Tibial artery (tissue), 4 donors: ENCODE measurements around the gene ELP5.
"Not testable (repeated sequence)": the region's sequence is repeated elsewhere in the genome, so short reads cannot be mapped to it uniquely, and the experiment has no call there.

Experiments used
- DNase-seq, 2 donors: peaks; one replicate each; pipeline ENCODE4 v3.0.0-alpha.2; 2019
- H3K27ac ChIP-seq, 2 donors: fragments of 200-600 bp; sonication (generic) in 1 of 2; 1 replicate in 1 of 2; 2 replicates in 1 of 2; pipeline ENCODE4 v1.5.1; 2018 to 2019; ENCODE audit warnings: mild to moderate bottlenecking in 1 of 2
- H3K27me3 ChIP-seq, 2 donors: fragments of 200-600 bp; sonication (generic) in 1 of 2; one replicate each; pipeline versions ENCODE4 v1.5.1 to v1.6.0; 2016 to 2019
- H3K36me3 ChIP-seq, 3 donors: fragments of 200-600 bp; sonication (generic) in 2 of 3; one replicate each; pipeline ENCODE4 v1.5.1; 2016 to 2019; ENCODE audit warnings: mild to moderate bottlenecking in 2 of 3
- H3K4me1 ChIP-seq, 4 donors: fragments of 200-600 bp; sonication (generic) in 2 of 4; 1 replicate in 3 of 4; 2 replicates in 1 of 4; pipeline ENCODE4 v1.5.1; 2016 to 2019
- H3K4me3 ChIP-seq, 2 donors: fragments of 200-600 bp; sonication (generic) in 1 of 2; 1 replicate in 1 of 2; 2 replicates in 1 of 2; pipeline ENCODE4 v1.5.1; 2018 to 2019; ENCODE audit warnings: mild to moderate bottlenecking in 2 of 2
- H3K9me3 ChIP-seq, 3 donors: fragments of 200-600 bp; sonication (generic) in 1 of 3; one replicate each; pipeline ENCODE4 v1.5.1; 2016 to 2019
- intact Hi-C: fragments of 100-400 bp; cut with DNase I; formaldehyde crosslinking; loops from one replicate; pipeline ENCODE4 v1.15.0; 2023; ENCODE audit warnings: low total_unique reads
- TF ChIP-seq, protein P1 (sequence below), 2 experiments: fragments of 200-600 bp in 1 of 2; fragments of 450-650 bp in 1 of 2; IDR thresholded peaks; one replicate each; pipeline ENCODE4 v1.5.1; 2017 to 2019; ENCODE audit warnings: antibody characterized with exemption in 2 of 2, mild to moderate bottlenecking in 1 of 2, moderate library complexity in 1 of 2

Gene ELP5

DNA sequence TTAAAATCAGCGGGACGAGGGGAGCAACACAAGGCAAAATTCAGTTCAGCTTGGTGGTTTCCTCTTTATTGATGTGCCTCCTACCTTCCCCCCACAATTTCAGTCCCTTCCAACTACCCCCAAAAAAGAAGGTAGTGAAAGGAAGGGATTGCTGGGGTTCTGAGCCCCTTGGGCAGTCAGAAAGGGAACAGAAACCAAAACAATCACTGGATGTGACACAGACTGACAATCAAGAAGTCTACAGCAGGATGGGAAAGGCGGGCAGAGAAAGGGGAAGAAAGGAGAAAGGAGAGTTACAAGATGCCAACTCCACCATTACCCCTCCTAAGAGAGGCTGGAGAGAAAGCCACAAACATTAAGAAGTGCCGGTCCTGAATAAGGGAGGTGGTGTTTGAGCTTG, 11.6 kb upstream of the ELP5 start:
- intact Hi-C loops, result no loop called here
- peak overlapping the region; percentile 73 to 77 for H3K4me3 ChIP-seq
- no peaks in the 10 kb centered on the region for H3K9me3 ChIP-seq
- H3K27ac ChIP-seq, result peak overlapping the region; percentile 95 to 97
- no peaks in the 10 kb centered on the region for H3K27me3 ChIP-seq
- peaks cover 12 to 44% (median 38%) of the 10 kb centered on the region in 3 donors for H3K36me3 ChIP-seq
- TF ChIP-seq, protein P1, sequence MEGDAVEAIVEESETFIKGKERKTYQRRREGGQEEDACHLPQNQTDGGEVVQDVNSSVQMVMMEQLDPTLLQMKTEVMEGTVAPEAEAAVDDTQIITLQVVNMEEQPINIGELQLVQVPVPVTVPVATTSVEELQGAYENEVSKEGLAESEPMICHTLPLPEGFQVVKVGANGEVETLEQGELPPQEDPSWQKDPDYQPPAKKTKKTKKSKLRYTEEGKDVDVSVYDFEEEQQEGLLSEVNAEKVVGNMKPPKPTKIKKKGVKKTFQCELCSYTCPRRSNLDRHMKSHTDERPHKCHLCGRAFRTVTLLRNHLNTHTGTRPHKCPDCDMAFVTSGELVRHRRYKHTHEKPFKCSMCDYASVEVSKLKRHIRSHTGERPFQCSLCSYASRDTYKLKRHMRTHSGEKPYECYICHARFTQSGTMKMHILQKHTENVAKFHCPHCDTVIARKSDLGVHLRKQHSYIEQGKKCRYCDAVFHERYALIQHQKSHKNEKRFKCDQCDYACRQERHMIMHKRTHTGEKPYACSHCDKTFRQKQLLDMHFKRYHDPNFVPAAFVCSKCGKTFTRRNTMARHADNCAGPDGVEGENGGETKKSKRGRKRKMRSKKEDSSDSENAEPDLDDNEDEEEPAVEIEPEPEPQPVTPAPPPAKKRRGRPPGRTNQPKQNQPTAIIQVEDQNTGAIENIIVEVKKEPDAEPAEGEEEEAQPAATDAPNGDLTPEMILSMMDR (IDR thresholded peaks at IDR 0.05), result no peak
- H3K4me1 ChIP-seq, result peaks cover 0 to 46% (median 31%) of the 10 kb centered on the region in 4 donors
- DNase-seq, result no peak

DNA sequence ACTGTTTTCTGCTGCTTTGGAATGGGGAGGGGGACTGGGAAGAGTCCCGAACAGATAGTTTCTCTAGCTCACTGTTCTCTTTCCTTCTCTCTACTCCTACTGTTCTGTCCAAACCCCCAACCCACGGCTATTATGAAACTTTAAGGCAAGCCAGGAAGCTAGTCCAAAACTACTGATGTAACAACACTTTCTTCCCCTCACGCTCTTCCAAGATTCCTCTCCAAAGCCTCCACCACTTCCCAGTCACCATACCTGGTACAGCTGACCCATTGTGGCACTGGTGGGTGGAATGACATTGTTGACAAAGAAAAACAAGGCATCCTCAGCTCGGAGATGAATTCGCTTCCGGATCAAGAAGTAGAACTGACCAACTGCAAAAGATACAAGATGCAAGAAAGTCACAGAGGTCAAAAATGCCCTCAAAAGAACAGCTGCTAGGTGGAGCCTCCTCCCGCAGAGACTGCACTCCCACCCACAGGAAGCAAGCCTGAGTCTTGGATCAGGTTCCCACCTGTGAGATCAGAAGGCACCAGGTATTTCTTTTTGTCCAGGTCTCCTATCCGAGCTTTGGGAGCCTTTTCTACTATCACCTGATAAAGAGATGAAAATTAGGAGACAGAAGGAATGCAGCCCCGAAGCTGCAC, 10.8 kb upstream of the ELP5 start:
- TF ChIP-seq, protein P1 (IDR thresholded peaks at IDR 0.05), result no peak
- Histone ChIP-seq H3K9me3 (no peaks in the 10 kb centered on the region), H3K27me3 (no peaks in the 10 kb centered on the region), H3K4me1 (peaks cover 0 to 43% (median 31%) of the 10 kb centered on the region in 4 donors), H3K36me3 (peaks cover 18 to 44% (median 38%) of the 10 kb centered on the region in 3 donors), H3K4me3 (peak overlapping the region; percentile 73 to 77), H3K27ac (peak overlapping the region; percentile 95 to 97)
- DNase-seq, result no peak
- intact Hi-C loops, result no loop called here

DNA sequence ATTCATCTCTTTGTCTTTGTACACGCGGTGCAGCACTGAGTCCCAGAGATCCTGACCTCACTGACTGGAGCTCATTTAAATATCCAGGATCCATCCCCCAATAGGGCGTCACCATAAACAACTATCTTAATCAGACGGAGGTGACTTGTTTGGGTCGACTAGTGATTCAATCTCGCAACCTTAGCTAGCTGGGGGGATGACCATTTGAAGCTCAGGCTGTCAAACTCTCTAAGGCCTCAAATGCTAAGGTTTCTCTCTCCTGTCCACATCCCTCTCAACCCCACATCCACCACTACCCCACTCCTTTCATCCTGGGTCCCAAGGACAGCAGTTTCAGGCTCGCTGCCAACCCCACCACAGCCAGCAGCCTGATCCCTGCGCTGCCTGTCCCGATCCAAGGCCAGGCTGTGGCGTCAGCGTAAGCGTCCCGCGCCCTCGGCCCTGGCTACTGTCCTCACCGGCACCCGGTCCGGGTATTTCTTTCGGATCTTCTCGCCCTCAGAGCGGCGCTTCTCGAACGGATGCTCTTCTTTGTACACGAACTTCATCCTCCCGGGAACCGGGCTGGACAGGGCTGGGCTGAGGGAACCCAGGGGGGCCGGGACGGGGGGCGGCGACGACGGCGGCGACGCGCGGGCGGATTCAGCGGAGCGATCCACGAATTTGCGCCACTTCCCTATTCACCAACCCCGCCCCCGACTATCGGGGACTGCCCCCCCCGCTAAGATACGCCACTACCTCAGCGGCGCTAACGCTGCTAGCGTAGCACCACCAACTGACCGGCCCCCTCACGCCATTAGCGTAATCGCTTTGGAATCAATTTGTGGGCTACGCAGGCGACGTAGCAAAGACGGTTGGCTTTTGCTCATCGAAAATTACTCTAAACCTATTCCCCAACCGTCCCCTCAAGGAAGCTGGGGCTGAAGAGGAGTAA, 10.0 kb upstream of the ELP5 start, which contains the start of gene GABARAP:
Gene GABARAP (minus strand): TSS at position 667 of the 934 bp plus-strand sequence. CDS start 119 bp downstream, at position 548.
- peak; percentile 94 to 97 for DNase-seq
- Histone ChIP-seq H3K4me1 (peaks cover 0 to 39% (median 29%) of the 10 kb centered on the region in 4 donors), H3K27ac (peak within 1 kb of the TSS; percentile 95 to 97), H3K27me3 (no peaks in the 10 kb centered on the region), H3K4me3 (peak within 1 kb of the TSS; percentile 73 to 77), H3K9me3 (no peaks in the 10 kb centered on the region), H3K36me3 (peaks cover 25 to 45% (median 43%) of the 10 kb centered on the region in 3 donors)
- TF ChIP-seq, protein P1 (IDR thresholded peaks at IDR 0.05), result no peak
- intact Hi-C loops, result no loop called here

DNA sequence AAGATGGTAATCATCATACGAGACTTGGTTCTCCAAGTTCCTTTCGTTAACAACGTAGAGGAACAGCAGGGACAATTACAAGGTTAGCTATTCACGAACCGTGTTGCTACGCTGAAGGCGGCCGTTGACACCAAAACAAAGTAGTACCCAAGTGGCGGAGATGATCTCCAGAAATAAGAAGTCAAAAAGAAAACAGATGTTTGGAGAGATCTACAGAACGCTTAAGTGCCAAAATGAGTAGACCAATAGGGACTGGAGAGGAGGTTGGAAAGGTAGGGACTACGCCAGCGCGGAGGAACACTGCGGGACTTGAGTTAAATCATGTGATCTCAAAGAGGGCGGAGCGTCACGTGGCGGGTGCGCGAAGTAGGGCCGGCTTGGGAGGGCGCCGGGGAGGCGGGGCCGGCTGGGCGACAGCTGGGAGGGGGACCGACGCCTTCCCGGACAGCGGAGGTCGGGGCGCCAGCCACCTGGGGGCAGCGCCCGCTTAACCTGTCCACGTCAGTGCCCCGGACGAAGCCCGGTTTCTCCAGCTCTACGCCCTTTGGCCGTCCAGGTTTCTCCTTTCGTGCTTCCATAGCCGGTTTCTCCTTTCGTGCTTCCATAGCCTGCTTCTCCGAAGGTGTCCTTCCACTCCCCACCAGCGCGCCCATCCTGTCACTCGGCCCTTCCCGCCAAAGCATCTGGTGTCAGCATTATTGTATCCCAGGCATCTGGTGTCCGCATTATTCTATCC, 9.1 kb upstream of the ELP5 start:
- peak overlapping the region; percentile 73 to 77 for H3K4me3 ChIP-seq
- H3K27ac ChIP-seq, result peak overlapping the region; percentile 95 to 97
- H3K36me3 ChIP-seq, result peaks cover 25 to 46% (median 45%) of the 10 kb centered on the region in 3 donors
- peak; percentile 95 to 97 for DNase-seq
- intact Hi-C loops, result no loop called here
- H3K4me1 ChIP-seq, result peaks cover 0 to 32% (median 23%) of the 10 kb centered on the region in 4 donors
- H3K27me3 ChIP-seq, result no peaks in the 10 kb centered on the region
- H3K9me3 ChIP-seq, result no peaks in the 10 kb centered on the region
- TF ChIP-seq, protein P1 (IDR thresholded peaks at IDR 0.05), result peak in 1 of 2 experiments; percentile 13

DNA sequence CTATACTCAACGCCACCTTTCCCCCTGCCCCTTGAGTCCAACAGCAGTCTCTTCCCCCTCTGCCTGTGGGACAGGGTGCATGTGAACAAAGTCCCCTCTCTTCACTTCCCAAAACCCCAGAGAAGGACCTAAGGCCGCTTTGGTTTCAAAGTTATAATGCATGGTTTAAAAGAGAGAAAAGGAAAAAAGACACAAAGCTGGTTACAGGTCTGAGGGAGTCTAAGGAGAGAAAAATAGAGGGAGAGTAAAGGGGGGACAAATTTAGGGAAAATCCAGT, 8.6 kb upstream of the ELP5 start:
- Histone ChIP-seq H3K9me3 (no peaks in the 10 kb centered on the region), H3K27ac (peak overlapping the region; percentile 95 to 97), H3K36me3 (peaks cover 25 to 46% (median 45%) of the 10 kb centered on the region in 3 donors), H3K27me3 (no peaks in the 10 kb centered on the region), H3K4me3 (peak overlapping the region; percentile 73 to 77), H3K4me1 (peaks cover 0 to 32% (median 25%) of the 10 kb centered on the region in 4 donors)
- intact Hi-C loops, result no loop called here
- DNase-seq, result no peak
- TF ChIP-seq, protein P1 (IDR thresholded peaks at IDR 0.05), result no peak

DNA sequence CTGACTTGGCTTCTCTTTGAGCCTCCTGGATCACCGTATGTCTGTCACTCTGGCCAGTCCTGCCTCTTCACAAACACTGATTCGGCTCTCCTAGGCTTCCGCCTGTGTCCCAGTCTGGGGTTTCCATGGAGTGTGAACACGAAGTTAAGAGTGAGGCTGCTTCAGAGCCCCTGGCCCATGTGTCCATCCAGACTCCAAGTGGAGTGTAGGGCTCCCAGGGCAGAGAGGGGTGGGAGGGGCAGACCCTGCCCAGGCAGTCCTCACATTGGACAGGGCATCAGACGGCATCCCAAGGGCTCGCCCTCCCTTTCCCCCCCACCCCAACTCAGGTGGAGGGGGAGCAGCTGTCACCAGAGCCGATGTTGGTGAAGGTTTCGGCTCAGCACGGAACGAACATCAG, 8.2 kb upstream of the ELP5 start:
- H3K9me3 ChIP-seq, intact Hi-C loops, DNase-seq, H3K27me3 ChIP-seq, H3K4me3 ChIP-seq: not testable (repeated sequence)
- Histone ChIP-seq H3K27ac (peak overlapping the region; percentile 95 to 97), H3K36me3 (peaks cover 25 to 46% (median 45%) of the 10 kb centered on the region in 3 donors), H3K4me1 (peaks cover 0 to 36% (median 27%) of the 10 kb centered on the region in 4 donors)
